Upper lobe of right lung (tissue), 1 donor: ENCODE data around the gene PROKR2. TPM values are rescaled to one million over a fixed set of nuclear protein-coding genes. Genes with fewer than 3 reads are reported as not detected.

ENCODE experiments used
- ATAC-seq: fragments of 200-7000 bp; cut with Tn5 transposase; one replicate; pipeline ENCODE4 v1.9.1; 2020; ENCODE audit warnings: mild to moderate bottlenecking, moderate library complexity
- DNase-seq: peaks from one replicate; pipeline ENCODE4 v3.0.0-alpha.2; 2020
- H3K27ac ChIP-seq: fragments of 200-600 bp; one replicate; pipeline ENCODE4 v1.8.0; 2022
- H3K27me3 ChIP-seq: fragments of 200-600 bp; one replicate; pipeline ENCODE4 v1.8.0; 2022; ENCODE audit warnings: mild to moderate bottlenecking
- H3K36me3 ChIP-seq: fragments of 200-600 bp; one replicate; pipeline ENCODE4 v1.8.0; 2022
- H3K4me1 ChIP-seq: fragments of 200-600 bp; one replicate; pipeline ENCODE4 v1.8.0; 2022
- H3K4me3 ChIP-seq: fragments of 200-600 bp; one replicate; pipeline ENCODE4 v1.8.0; 2022; ENCODE audit warnings: mild to moderate bottlenecking
- H3K9me3 ChIP-seq: fragments of 200-600 bp; one replicate; pipeline ENCODE4 v1.8.0; 2022
- CTCF ChIP-seq: fragments of 200-600 bp; IDR thresholded peaks from one replicate; pipeline ENCODE4 v1.8.0; 2022; ENCODE audit warnings: antibody characterized with exemption
- intact Hi-C: fragments of 100-400 bp; cut with DNase I; formaldehyde crosslinking; loops from one replicate; pipeline ENCODE4 v1.11.0; 2022
- long read RNA-seq: library from polyadenylated mRNA; unstranded; transcript quantifications from one replicate; pipeline ENCODE4 v2.0.0, GENCODE V29; 2021
- total RNA-seq: library from RNA; stranded (reverse); fragmentation: NEBNext Ultra II Directional; extraction: Animal tissue kit (Norgen Biotek cat#: 25700); gene quantifications from one replicate; pipeline ENCODE4 v1.2.1, GENCODE V29; 2021
- donor health status: DM: no; HTN: yes; CAD: no; lungs with severe emphysema.

Gene PROKR2
- total RNA-seq: not detected
- long read RNA-seq: 0 reads

- H3K36me3 ChIP-seq: no peaks in the 10 kb centered on the region
- peaks cover 45% of the 10 kb centered on the region for H3K27me3 ChIP-seq
- no peak for ATAC-seq
- H3K4me3 ChIP-seq: no peak within 1 kb of the TSS
- no peak for TF ChIP-seq CTCF
- intact Hi-C loops: no loop called here
- H3K9me3 ChIP-seq: no peaks in the 10 kb centered on the region
- DNase-seq: no peak
- no peaks in the 10 kb centered on the region for H3K4me1 ChIP-seq
- no peak within 1 kb of the TSS for H3K27ac ChIP-seq
Measured at GRCh38 chr20:5316188-5317158, at the start of gene PROKR2. TSS of gene PROKR2 (minus strand) at chr20:5316954. CDS start at chr20:5314369, 2,585 bp downstream.

- intact Hi-C loops: no loop called here
- DNase-seq: no peak
- Histone ChIP-seq H3K4me1 (no peaks in the 10 kb centered on the region), H3K27ac (no peak overlapping the region), H3K9me3 (no peaks in the 10 kb centered on the region), H3K27me3 (no peaks in the 10 kb centered on the region), H3K4me3 (no peak overlapping the region), H3K36me3 (no peaks in the 10 kb centered on the region)
- ATAC-seq: no peak
- no peak for TF ChIP-seq CTCF
Measured at GRCh38 chr20:5364997-5365597, 48.3 kb upstream of the PROKR2 start.

- ATAC-seq: no peak
- intact Hi-C loops: no loop called here
Measured at GRCh38 chr20:5364136-5364821, 47.5 kb upstream of the PROKR2 start.

GRCh38 chr20:5362771-5363170 is 46.0 kb upstream of the PROKR2 start:
- no peak overlapping the region for H3K4me3 ChIP-seq
- no peaks in the 10 kb centered on the region for H3K27me3 ChIP-seq
- intact Hi-C loops: no loop called here
- ATAC-seq: no peak
- no peak for TF ChIP-seq CTCF
- H3K27ac ChIP-seq: no peak overlapping the region
- DNase-seq: no peak
- H3K36me3 ChIP-seq: no peaks in the 10 kb centered on the region
- H3K9me3 ChIP-seq: no peaks in the 10 kb centered on the region
- no peaks in the 10 kb centered on the region for H3K4me1 ChIP-seq

More at GRCh38 chr20:5364136-5364821, 47.5 kb upstream of the PROKR2 start:
- H3K4me1 ChIP-seq: no peaks in the 10 kb centered on the region
- H3K9me3 ChIP-seq: no peaks in the 10 kb centered on the region
- H3K27me3 ChIP-seq: no peaks in the 10 kb centered on the region
- DNase-seq: no peak
- H3K27ac ChIP-seq: no peak overlapping the region
- no peak for TF ChIP-seq CTCF
- no peaks in the 10 kb centered on the region for H3K36me3 ChIP-seq
- no peak overlapping the region for H3K4me3 ChIP-seq

- intact Hi-C loops: no loop called here
- ATAC-seq: no peak
- TF ChIP-seq CTCF: no peak
Measured at GRCh38 chr20:5361176-5361575, 44.4 kb upstream of the PROKR2 start.

More at GRCh38 chr20:5361176-5361575, 44.4 kb upstream of the PROKR2 start:
- Histone ChIP-seq H3K27me3 (no peaks in the 10 kb centered on the region), H3K36me3 (no peaks in the 10 kb centered on the region), H3K27ac (no peak overlapping the region), H3K9me3 (no peaks in the 10 kb centered on the region), H3K4me1 (no peaks in the 10 kb centered on the region), H3K4me3 (no peak overlapping the region)
- no peak for DNase-seq
